Bronchial epithelial cell (primary cell): ENCODE data around the gene DCTN3. TPM values are rescaled to one million over a fixed set of nuclear protein-coding genes. Genes with fewer than 3 reads are reported as not detected.
A peak's percentile ranks its signal among the peaks of the same experiment; 100 is the strongest.

ENCODE experiments used
- DNase-seq: peaks from one replicate; pipeline ENCODE4 v3.0.0-alpha.2; 2010; ENCODE audit warnings: low read depth
- FAIRE-seq: peaks from 2 replicates; lab custom pipeline; 2011; peaks lifted over from hg19 to GRCh38; lab: Jason Lieb, UNC
- H3K27me3 ChIP-seq: 2 replicates; pipeline ENCODE4 v1.5.1; 2011; ENCODE audit warnings: low read length; ENCODE audit not compliant: control insufficient read depth, insufficient read depth
- H3K36me3 ChIP-seq: 2 replicates; pipeline ENCODE4 v1.5.1; 2011; ENCODE audit warnings: low read length; ENCODE audit not compliant: control insufficient read depth, insufficient read depth
- H3K4me3 ChIP-seq: 2 replicates; pipeline ENCODE4 v1.5.1; 2011; ENCODE audit warnings: mild to moderate bottlenecking, low read depth, low read length, control low read depth
- CTCF ChIP-seq: IDR thresholded peaks from 2 replicates; pipeline ENCODE4 v1.5.1; 2011; ENCODE audit warnings: mild to moderate bottlenecking, moderate library complexity, low read length, control low read depth, inconsistent platforms; ENCODE audit not compliant: insufficient read depth, severe bottlenecking
- total RNA-seq: library from RNA; depleted of rRNA; stranded (reverse); fragments of >200 nt; gene quantifications from 2 replicates; pipeline ENCODE4 v1.2.1, GENCODE V29; 2014

DCTN3 gene
- total RNA-seq, 1 donor from 2014 or later: 57.1 TPM

DNA sequence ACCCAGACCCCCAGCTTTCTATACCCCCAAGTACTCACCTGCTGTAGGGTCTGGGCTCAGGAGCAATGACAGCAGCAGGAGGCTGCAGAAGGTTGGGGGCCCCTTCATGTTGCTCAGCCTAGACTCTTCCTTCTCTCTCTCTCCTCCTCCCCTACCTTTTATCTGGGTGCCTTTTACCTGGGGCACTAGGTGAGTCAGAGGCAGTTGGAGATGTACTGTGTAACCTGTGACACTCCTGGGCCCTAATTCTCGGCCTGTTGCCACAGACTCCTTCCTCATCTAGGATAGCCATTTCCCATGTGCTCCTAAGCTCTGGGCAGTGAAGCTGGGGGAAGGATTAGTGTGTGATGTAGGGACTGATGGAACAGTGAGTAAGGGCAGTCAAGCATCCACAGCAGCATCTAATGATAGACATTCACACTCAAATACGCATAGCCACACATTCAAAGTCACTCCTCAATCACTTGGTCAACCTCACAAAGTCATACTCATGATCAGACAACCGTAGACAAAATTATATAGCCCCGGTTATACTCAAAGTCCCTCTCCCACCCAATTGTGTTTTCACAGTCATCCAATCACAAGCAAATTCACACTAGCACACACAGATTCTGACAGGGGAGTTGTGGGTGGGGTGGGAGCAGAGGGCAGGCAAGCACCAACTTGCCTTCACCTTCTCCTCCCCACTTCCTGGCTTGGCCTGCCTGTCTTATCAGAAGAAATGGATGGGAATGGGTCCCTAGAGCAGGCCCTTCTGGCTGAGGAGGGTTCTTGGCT, 42.4 kb upstream of the DCTN3 start, which contains the start of gene CCL27:
Gene CCL27, minus strand, starts transcription at position 132 of the 777 bp plus-strand sequence. Its CDS starts 24 bp downstream, at position 108.
- Histone ChIP-seq H3K27me3 (no peaks in the 10 kb centered on the region), H3K4me3 (no peak within 1 kb of the TSS), H3K36me3 (no peaks in the 10 kb centered on the region)
- TF ChIP-seq CTCF: no peak
- FAIRE-seq (no peak), DNase-seq (peak; percentile 80)

DNA sequence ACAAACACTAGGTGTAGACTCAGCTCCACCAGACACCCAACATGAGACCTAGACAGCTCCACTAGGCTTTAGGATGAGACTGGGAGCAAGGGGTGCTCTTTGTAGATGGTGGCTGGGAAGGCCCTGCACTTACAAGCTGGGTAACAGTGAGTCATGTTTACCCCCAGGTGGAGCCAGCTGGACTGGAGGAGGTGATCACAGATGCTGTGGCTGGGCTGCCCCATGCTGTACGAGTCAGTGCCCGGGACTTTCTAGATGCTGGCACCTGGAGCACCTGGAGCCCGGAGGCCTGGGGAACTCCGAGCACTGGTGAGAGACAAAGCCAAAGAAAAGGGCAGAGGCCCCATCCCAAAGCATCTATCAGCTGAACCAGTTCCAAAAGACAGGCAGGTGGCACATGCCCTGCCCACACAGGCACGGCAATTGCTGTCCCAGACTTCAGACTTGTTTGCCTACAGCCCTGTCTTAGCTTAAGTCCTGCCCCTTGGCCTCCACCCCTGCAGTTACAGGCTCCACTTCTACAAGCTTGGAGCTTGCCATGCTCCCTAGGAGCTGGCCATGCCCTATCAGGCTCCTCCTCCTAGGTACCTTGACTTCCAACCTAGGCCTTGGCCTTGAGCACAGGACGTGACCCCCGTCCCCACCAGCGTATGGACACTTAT, 39.4 kb upstream of the DCTN3 start:
- TF ChIP-seq CTCF: no peak
- Histone ChIP-seq H3K4me3 (no peak overlapping the region), H3K27me3 (no peaks in the 10 kb centered on the region), H3K36me3 (no peaks in the 10 kb centered on the region)
- DNase-seq (peak; percentile 78), FAIRE-seq (no peak)

GRCh38 chr9:34658461-34658860, 38.2 kb upstream of the DCTN3 start:
- DNase-seq (no peak), FAIRE-seq (no peak)
- Histone ChIP-seq H3K27me3 (no peaks in the 10 kb centered on the region), H3K36me3 (no peaks in the 10 kb centered on the region), H3K4me3 (no peak overlapping the region)
- TF ChIP-seq CTCF: no peak

DNA sequence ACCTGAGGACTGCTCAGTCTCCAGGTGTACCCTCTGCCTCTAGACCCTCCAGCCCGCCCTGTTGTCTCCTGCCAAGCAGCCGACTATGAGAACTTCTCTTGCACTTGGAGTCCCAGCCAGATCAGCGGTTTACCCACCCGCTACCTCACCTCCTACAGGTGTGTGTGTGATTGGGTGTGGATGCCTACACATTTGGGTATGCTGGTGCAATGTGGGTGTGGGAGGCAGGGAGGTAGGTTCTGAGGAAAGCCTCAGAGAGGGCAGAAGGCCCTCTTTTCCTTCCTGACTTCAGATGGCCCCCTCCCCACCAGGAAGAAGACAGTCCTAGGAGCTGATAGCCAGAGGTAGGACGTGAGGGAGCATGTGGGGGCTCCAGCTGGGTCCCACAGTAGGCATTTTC, 36.7 kb upstream of the DCTN3 start:
- Histone ChIP-seq H3K36me3 (no peaks in the 10 kb centered on the region), H3K27me3 (no peaks in the 10 kb centered on the region), H3K4me3 (no peak overlapping the region)
- no peak for DNase-seq
- peak; percentile 52 for FAIRE-seq
- TF ChIP-seq CTCF: no peak

DNA sequence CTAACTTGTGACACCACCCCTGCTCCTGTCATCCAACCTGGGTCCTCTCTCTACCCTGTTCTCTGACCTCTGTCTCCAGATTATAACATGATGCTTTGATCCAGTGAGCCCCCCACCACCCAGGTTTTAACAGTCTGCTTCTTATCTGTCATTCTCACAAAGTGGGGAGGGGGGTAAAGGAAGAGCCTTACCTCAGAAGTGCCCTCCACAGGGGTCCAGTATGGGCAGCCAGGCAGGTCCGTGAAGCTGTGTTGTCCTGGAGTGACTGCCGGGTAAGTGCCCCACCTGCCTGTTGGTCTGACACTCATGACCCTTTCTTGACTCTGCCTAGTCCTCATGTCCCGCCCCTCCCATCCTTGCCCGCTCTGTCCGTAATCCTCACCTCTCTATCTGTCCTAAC, 35.1 kb upstream of the DCTN3 start:
- FAIRE-seq (no peak), DNase-seq (no peak)
- no peak overlapping the region for H3K4me3 ChIP-seq
- TF ChIP-seq CTCF: no peak
- H3K27me3 ChIP-seq: no peaks in the 10 kb centered on the region
- H3K36me3 ChIP-seq: no peaks in the 10 kb centered on the region
